ENCODE measurements around the gene ACSS3. TPM values are rescaled to one million over a fixed set of nuclear protein-coding genes. Genes with fewer than 3 reads are reported as not detected.

The ACSS3 gene
- polyA plus RNA-seq, 1 donor = 6.0 TPM

DNA sequence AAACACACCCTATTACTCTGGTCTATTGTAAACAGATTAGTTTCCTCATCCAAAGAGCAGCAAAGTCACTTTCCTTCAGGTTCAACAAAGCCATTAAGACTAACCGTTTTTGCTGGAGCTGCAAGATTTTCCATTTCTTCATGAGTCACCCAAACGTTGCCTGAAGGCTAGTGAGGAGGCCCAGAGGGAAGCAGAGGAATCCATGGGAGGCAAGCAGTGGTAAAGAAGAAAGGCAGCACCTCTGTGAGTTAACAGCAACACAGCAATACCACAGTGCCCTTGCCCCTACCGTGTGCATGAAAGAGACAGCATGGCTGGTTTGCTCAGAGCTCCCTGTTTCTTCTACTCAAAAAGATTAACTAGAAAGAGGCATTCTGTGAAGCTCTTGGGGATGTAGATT is 206.3 kb downstream of the ACSS3 start:
- H3K27me3 ChIP-seq (ENCODE audit: control insufficient read depth, insufficient read depth, low read length) = no peaks in the 10 kb centered on the region
- WGBS (ENCODE audit: insufficient coverage, low lambda C conversion rate) = no CpG with 5 or more reads among the region's 3 CpGs
- no peak for DNase-seq

DNA sequence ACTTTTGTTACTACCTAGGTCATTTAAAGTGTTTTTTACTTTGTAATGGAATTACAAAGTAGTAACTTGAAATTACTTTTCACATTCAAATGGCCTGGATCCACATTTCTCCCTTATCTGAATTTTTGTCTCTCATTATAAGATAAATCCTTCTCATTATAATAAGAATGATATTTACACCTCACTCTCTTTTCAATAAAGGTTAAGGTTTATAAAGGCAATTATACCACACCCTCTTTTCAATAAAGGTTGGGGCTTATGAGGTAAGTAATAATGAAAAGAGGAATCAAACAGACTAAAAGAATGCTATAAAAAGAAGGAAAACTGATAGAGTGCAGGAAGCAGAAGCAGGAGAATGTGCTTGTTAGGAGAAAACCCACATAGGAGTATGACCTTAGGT is 210.8 kb downstream of the ACSS3 start:
- no peak for DNase-seq
- no peaks in the 10 kb centered on the region for H3K27me3 ChIP-seq (ENCODE audit: control insufficient read depth, insufficient read depth, low read length)
- H3K9me3 ChIP-seq (ENCODE audit: control insufficient read depth, low read depth, low read length) = no peaks in the 10 kb centered on the region
- no peaks in the 10 kb centered on the region for H3K4me1 ChIP-seq (ENCODE audit: control insufficient read depth, insufficient read depth, low read length)
- H3K4me3 ChIP-seq (ENCODE audit: low read length) = no peak overlapping the region
- no peaks in the 10 kb centered on the region for H3K36me3 ChIP-seq (ENCODE audit: control insufficient read depth, insufficient read depth, low read length)
- no peak overlapping the region for H3K27ac ChIP-seq (ENCODE audit: low read length)

More for the DNA sequence above, 206.3 kb downstream of the ACSS3 start:
- Histone ChIP-seq H3K4me3 (ENCODE audit: low read length) (no peak overlapping the region), H3K4me1 (ENCODE audit: control insufficient read depth, insufficient read depth, low read length) (no peaks in the 10 kb centered on the region), H3K9me3 (ENCODE audit: control insufficient read depth, low read depth, low read length) (no peaks in the 10 kb centered on the region), H3K36me3 (ENCODE audit: control insufficient read depth, insufficient read depth, low read length) (no peaks in the 10 kb centered on the region), H3K27ac (ENCODE audit: low read length) (no peak overlapping the region)

DNA sequence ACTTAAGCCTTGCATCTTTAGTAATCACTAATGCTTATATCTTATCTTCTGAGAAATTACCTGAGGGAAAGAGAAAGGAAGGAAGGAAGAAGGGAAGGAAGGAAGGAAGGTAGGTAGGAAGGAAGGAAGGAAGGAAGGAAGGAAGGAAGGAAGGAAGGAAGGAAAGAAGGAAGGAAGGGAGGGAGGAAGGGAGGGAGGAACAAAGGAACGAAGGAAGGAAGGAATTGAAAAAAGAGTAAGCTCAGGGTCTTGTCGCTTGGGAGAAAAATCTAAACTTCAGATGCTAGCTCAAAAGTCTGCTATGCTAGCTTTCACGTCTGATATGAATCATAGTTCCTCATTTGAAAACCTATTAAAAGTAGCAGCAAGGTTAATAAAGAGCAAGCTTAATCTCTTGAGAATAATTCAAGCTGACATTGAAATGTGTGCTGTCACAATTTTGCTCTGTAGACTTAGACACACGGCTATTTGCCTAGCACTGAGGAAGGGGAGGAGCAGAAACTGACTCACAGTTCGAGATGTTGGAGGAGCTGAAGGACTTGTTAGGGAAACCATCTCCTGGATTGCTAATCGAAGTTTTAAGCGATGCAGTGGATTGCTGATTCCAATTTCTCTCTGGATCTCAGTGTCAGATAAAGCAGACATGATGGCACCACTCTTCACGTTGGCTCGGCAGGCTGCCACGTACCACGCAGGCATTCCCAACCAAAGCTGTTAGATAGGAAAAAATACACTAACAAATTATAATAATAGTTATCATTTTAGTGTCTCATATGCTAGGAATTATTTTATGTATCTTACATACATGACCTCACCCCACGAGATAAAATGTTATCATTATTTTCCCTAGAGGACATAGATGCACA is 216.7 kb downstream of the ACSS3 start:
- Histone ChIP-seq H3K4me1 (ENCODE audit: control insufficient read depth, insufficient read depth, low read length) (no peaks in the 10 kb centered on the region), H3K27me3 (ENCODE audit: control insufficient read depth, insufficient read depth, low read length) (no peaks in the 10 kb centered on the region), H3K4me3 (ENCODE audit: low read length) (no peak overlapping the region), H3K9me3 (ENCODE audit: control insufficient read depth, low read depth, low read length) (no peaks in the 10 kb centered on the region), H3K27ac (ENCODE audit: low read length) (no peak overlapping the region), H3K36me3 (ENCODE audit: control insufficient read depth, insufficient read depth, low read length) (no peaks in the 10 kb centered on the region)
- WGBS (ENCODE audit: insufficient coverage, low lambda C conversion rate) = 93% methylated on average over 3 of the region's 12 CpGs
- no peak for DNase-seq

DNA sequence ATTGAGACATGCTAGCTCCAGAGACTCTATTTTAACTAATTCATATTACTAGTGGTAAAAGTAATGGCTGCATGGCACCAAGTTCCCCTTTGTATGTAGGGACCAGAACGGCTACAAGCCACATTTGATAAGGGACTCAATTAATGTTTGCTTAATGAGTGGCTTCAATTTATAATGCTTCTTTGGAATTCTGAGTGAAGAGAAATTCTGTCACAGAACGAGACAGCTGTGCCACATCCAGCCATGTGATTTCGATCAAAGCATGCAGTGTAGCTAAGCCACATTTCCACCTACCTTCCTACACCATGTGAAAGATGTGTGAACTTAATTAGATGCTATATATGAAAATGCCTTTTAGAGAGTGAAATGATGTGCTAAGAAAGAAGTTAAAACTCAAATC is 217.4 kb downstream of the ACSS3 start:
- no peak for DNase-seq
- Histone ChIP-seq H3K4me3 (ENCODE audit: low read length) (no peak overlapping the region), H3K36me3 (ENCODE audit: control insufficient read depth, insufficient read depth, low read length) (no peaks in the 10 kb centered on the region), H3K27ac (ENCODE audit: low read length) (no peak overlapping the region), H3K27me3 (ENCODE audit: control insufficient read depth, insufficient read depth, low read length) (no peaks in the 10 kb centered on the region), H3K4me1 (ENCODE audit: control insufficient read depth, insufficient read depth, low read length) (no peaks in the 10 kb centered on the region), H3K9me3 (ENCODE audit: control insufficient read depth, low read depth, low read length) (no peaks in the 10 kb centered on the region)
- WGBS (ENCODE audit: insufficient coverage, low lambda C conversion rate) = no CpG with 5 or more reads among the region's 3 CpGs

DNA sequence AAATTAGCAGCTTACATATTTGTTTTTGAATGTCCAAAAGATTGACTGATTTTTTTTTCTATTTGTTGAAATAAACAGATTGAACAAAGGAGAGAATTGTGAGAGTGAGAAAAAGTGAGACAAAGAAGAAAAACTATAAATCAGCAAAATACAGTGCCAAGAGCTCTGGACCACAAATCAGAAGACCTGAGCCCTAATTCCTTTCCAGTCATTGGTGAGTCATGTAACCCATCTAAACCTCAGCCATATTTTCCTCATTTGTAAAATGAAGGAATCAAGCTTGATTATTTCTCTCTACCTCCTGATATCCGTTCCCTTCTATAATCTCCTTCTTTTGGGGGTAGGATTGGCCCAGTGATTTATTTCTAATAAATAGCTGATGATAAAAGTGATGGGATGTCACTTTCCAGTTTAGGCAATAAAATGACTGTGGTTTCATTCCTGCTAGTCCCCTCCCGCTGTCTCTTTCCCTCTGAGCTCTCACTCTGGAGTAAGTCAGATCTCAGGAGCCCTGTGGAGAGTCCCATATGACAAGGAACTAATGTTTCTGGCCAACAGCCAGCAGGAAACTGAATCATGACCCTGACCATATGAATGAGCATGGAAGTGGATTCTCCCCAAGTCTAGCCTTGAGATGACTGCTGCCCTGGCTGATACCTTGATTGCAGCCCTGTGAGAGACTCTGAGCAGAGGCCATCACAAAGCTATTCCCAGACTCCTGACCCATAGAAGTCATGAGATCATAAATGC is 218.9 kb downstream of the ACSS3 start:
- H3K4me1 ChIP-seq (ENCODE audit: control insufficient read depth, insufficient read depth, low read length) = no peaks in the 10 kb centered on the region
- no peak overlapping the region for H3K4me3 ChIP-seq (ENCODE audit: low read length)
- no peaks in the 10 kb centered on the region for H3K36me3 ChIP-seq (ENCODE audit: control insufficient read depth, insufficient read depth, low read length)
- H3K9me3 ChIP-seq (ENCODE audit: control insufficient read depth, low read depth, low read length) = no peaks in the 10 kb centered on the region
- DNase-seq = no peak
- 100% methylated on average over 1 of the region's 2 CpGs for WGBS (ENCODE audit: insufficient coverage, low lambda C conversion rate)
- H3K27ac ChIP-seq (ENCODE audit: low read length) = no peak overlapping the region
- no peaks in the 10 kb centered on the region for H3K27me3 ChIP-seq (ENCODE audit: control insufficient read depth, insufficient read depth, low read length)

DNA sequence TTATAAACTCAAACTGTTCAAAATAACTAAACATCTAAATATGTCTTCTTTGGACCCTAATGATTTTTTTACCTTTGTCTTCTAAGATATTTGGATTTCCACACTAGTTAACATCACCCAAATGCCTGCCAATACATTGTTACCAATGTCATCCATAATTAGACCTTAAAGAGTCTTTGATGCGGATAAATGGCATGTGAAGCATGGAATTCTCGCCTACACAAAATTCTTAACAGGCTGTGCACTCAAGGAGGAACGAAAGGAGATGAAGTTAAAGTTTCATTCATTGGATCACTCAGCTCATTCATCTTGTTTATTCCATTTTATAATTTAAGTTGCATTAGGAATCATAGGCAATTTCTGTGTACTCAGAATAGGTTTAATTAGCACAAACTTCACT is 219.7 kb downstream of the ACSS3 start:
- Histone ChIP-seq H3K27ac (ENCODE audit: low read length) (no peak overlapping the region), H3K4me1 (ENCODE audit: control insufficient read depth, insufficient read depth, low read length) (no peaks in the 10 kb centered on the region), H3K36me3 (ENCODE audit: control insufficient read depth, insufficient read depth, low read length) (no peaks in the 10 kb centered on the region), H3K27me3 (ENCODE audit: control insufficient read depth, insufficient read depth, low read length) (no peaks in the 10 kb centered on the region), H3K4me3 (ENCODE audit: low read length) (no peak overlapping the region), H3K9me3 (ENCODE audit: control insufficient read depth, low read depth, low read length) (no peaks in the 10 kb centered on the region)
- no peak for DNase-seq
- WGBS (ENCODE audit: insufficient coverage, low lambda C conversion rate) = 80% methylated on average over 1 of the region's 3 CpGs

DNA sequence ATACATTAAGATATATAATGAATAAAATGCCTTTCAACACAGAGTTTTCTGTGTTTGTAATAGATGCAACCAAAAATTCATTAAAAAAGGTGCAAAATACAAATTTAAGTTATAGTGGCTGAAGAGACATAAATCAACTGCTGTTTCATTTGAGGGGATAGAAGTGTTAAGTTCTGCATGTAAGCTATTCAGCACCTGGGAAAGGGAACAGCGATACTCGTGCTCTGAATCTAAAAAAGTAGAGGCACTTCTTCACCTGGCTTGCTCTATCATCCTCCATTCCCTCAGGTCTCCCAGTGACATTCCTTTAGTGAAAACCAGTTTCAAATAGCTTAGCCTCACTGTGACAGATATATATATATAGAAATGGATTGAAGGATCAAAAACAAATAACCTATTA is 222.6 kb downstream of the ACSS3 start:
- H3K27ac ChIP-seq (ENCODE audit: low read length) = no peak overlapping the region
- no peak overlapping the region for H3K4me3 ChIP-seq (ENCODE audit: low read length)
- H3K9me3 ChIP-seq (ENCODE audit: control insufficient read depth, low read depth, low read length) = no peaks in the 10 kb centered on the region
- no peak for DNase-seq
- H3K36me3 ChIP-seq (ENCODE audit: control insufficient read depth, insufficient read depth, low read length) = no peaks in the 10 kb centered on the region
- H3K4me1 ChIP-seq (ENCODE audit: control insufficient read depth, insufficient read depth, low read length) = no peaks in the 10 kb centered on the region
- no peaks in the 10 kb centered on the region for H3K27me3 ChIP-seq (ENCODE audit: control insufficient read depth, insufficient read depth, low read length)
- no CpG with 5 or more reads among the region's 2 CpGs for WGBS (ENCODE audit: insufficient coverage, low lambda C conversion rate)

DNA sequence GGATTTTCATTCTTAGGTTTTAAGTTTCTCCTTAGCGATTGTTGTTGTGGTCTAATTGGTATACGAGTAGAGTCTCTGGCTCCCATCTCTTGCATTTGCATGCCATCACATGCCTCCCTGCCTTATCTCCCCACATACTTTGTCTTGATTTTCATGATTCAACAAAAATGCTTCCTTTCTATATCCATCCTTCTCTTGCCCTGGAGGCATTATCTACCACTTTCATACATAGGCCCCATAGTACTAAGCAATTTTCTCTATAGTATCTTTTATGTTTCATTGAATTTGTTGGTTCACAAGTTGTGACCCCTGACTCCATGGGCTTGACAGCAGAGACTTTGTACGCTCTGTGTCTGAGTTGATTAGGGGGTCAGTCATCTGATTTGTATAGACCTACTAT is 226.1 kb downstream of the ACSS3 start:
- Histone ChIP-seq H3K27me3 (ENCODE audit: control insufficient read depth, insufficient read depth, low read length) (no peaks in the 10 kb centered on the region), H3K4me3 (ENCODE audit: low read length) (no peak overlapping the region), H3K36me3 (ENCODE audit: control insufficient read depth, insufficient read depth, low read length) (no peaks in the 10 kb centered on the region), H3K27ac (ENCODE audit: low read length) (no peak overlapping the region), H3K4me1 (ENCODE audit: control insufficient read depth, insufficient read depth, low read length) (no peaks in the 10 kb centered on the region), H3K9me3 (ENCODE audit: control insufficient read depth, low read depth, low read length) (no peaks in the 10 kb centered on the region)
- no peak for DNase-seq
- no CpG with 5 or more reads among the region's 3 CpGs for WGBS (ENCODE audit: insufficient coverage, low lambda C conversion rate)

Other genes with a start within 250 kb of the ACSS3 start
- gene LIN7A, start 140.1 kb upstream of the ACSS3 start, polyA plus RNA-seq = 10.1 TPM

Data from large intestine (tissue), 3 donors.